Cardiac ventricle fibroblast (primary cell): ENCODE measurements around the gene HOXA2. TPM values are rescaled to one million over a fixed set of nuclear protein-coding genes. Genes with fewer than 3 reads are reported as not detected.

ENCODE experiments used
- total RNA-seq: library from RNA; depleted of rRNA; stranded (reverse); fragments of >200 nt; gene quantifications from 2 replicates; pipeline ENCODE4 v1.2.3, GENCODE V29; 2015

HOXA2 gene
- not detected in 2 replicates for total RNA-seq

DNA sequence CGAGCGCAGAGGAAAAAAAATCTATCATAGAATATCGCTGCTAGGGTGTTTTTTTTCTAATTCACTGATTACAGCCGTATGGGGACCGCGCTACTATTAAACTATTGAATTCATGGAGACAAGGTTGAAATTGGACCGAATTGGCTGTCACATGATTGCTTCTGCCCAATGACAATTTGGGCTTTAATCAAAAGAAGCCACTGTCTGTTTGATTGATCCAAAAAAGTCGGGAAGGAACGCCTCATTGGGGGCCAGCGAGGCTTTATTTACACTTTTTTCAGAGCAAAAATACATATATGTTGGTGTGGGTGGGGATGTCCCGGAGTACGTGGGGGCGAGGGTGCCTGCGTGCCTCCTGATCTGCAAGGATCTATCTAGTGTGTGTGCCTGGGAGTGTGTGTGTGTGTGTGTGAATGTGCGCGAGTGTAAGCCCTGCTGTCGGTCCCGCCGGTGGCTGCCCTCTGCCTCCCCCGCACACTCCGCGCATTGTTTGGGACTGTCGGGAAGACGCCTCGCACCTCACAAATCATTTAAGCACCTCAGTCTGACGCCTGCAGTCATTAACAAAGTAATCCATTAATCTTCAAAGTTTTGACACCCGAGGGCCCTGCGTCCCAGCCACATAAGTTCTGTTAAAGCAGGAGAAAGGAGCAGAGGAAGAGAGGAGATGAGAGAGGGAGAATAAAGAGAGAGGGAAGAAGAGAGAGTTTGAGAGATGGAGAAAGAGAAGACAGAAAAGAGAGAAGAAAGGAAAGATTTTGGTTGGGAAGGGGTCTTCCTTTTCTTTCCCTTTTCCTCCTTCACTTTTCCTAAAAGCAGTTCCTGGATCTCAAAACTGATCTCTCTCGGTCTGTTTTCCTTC, at the start of gene HOXA2:
Gene HOXA2, minus strand, starts transcription at position 103 of the 862 bp plus-strand sequence. CDS start 183 bp downstream, outside the sequence.

GRCh38 chr7:27147199-27148030, 44.9 kb upstream of the HOXA2 start, which contains the start of gene HOXA6:
Gene HOXA6, minus strand, starts transcription at chr7:27147774. Its CDS starts 25 bp downstream, at chr7:27147749.

DNA sequence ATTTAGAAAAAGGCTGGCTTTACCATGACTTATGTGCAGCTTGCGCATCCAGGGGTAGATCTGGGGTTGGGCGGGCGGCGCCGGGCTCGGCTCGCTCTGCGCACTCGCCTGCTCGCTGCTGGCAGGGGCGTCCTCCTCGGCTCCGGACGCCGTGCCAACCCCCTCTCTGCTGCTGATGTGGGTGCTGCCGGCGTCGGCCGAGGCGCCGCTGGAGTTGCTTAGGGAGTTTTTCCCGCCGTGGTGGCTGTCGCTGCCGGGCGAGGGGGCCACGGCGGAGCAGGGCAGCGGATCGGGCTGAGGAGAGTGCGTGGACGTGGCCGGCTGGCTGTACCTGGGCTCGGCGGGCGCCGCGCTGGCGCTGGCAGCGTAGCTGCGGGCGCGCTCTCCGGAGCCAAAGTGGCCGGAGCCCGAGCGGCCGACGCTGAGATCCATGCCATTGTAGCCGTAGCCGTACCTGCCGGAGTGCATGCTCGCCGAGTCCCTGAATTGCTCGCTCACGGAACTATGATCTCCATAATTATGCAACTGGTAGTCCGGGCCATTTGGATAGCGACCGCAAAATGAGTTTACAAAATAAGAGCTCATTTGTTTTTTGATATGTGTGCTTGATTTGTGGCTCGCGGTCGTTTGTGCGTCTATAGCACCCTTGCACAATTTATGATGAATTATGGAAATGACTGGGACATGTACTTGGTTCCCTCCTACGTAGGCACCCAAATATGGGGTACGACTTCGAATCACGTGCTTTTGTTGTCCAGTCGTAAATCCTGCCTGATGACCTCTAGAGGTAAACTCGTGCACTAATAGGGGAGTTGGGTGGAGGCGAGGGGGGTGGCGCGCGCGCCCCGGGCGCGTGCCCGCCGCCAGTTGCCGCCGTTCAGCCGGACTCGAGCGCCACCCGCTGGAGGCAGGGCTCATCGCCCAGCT, 40.8 kb upstream of the HOXA2 start, which contains the start of gene HOXA5:
Gene HOXA5, minus strand, starts transcription at position 659 of the 927 bp plus-strand sequence. Its CDS starts 74 bp downstream, at position 585.

GRCh38 chr7:27130540-27131389, 28.3 kb upstream of the HOXA2 start, which contains the start of gene HOXA4:
Gene HOXA4, minus strand, starts transcription at chr7:27130757. Its CDS starts 24 bp downstream, at chr7:27130733.

GRCh38 chr7:27095897-27096767, 6.4 kb downstream of the HOXA2 start, which contains the start of gene HOXA1:
Gene HOXA1, minus strand, starts transcription at chr7:27096000. Its CDS starts 88 bp downstream, at chr7:27095912.

Other genes with a start within 250 kb of the HOXA2 start
- 6.7 and 12.0 TPM in 2 replicates for gene SKAP2, start 238.1 kb downstream of the HOXA2 start, total RNA-seq
- not detected in 2 replicates for gene HOXA1, start 6.7 kb downstream of the HOXA2 start, total RNA-seq
- not detected in 2 replicates for gene HOXA4, start 28.1 kb upstream of the HOXA2 start, total RNA-seq
- gene HOXA5, start 41.0 kb upstream of the HOXA2 start, total RNA-seq, result not detected in 2 replicates
- gene HOXA6, start 45.1 kb upstream of the HOXA2 start, total RNA-seq, result not detected in 2 replicates
- gene HOXA3, start 49.9 kb upstream of the HOXA2 start, total RNA-seq, result 0.10 TPM in 1 of 2 replicates, not detected in the other
- gene HOXA7, start 54.0 kb upstream of the HOXA2 start, total RNA-seq, result not detected in 2 replicates
- not detected in 2 replicates for gene HOXA9, start 62.9 kb upstream of the HOXA2 start, total RNA-seq
- not detected in 2 replicates for gene HOXA10, start 71.6 kb upstream of the HOXA2 start, total RNA-seq
- gene HOXA11, start 82.5 kb upstream of the HOXA2 start, total RNA-seq, result not detected in 2 replicates
- not detected in 2 replicates for gene HOXA13, start 97.4 kb upstream of the HOXA2 start, total RNA-seq
- gene EVX1, start 140.1 kb upstream of the HOXA2 start, total RNA-seq, result 0.50 TPM in 1 of 2 replicates, not detected in the other